Inferior parietal cortex (tissue), 1 donor: ENCODE measurements around the gene ABT1.
"Not testable (repeated sequence)": the region's sequence is repeated elsewhere in the genome, so short reads cannot be mapped to it uniquely, and the experiment has no call there.

Source experiments
- DNase-seq: peaks from one replicate; pipeline ENCODE4 v3.0.0-alpha.2; 2016; ENCODE audit errors: extremely low spot score

ABT1 gene

GRCh38 chr6:26596579-26597388 lies at the start of gene ABT1:
ABT1 (plus strand) TSS chr6:26596953; CDS start chr6:26596983, 30 bp downstream.
- DNase-seq, result peak; percentile 97

GRCh38 chr6:26547363-26547762 lies 49.4 kb upstream of the ABT1 start:
- not testable (repeated sequence) for DNase-seq

GRCh38 chr6:26550250-26550993 lies 46.3 kb upstream of the ABT1 start:
- no peak for DNase-seq

- no peak for DNase-seq
Observed at GRCh38 chr6:26552205-26552604, 44.5 kb upstream of the ABT1 start.

GRCh38 chr6:26552640-26553188 lies 44.0 kb upstream of the ABT1 start:
- no peak for DNase-seq

GRCh38 chr6:26553264-26553634 lies 43.5 kb upstream of the ABT1 start:
- DNase-seq, result peak; percentile 91

GRCh38 chr6:26553635-26554446 lies 42.9 kb upstream of the ABT1 start:
- DNase-seq, result peak; percentile 92

- DNase-seq, result no peak
Observed at GRCh38 chr6:26554447-26554696, 42.4 kb upstream of the ABT1 start.

GRCh38 chr6:26554697-26555504 lies 41.9 kb upstream of the ABT1 start:
- DNase-seq, result peak; percentile 74

- DNase-seq, result no peak
Observed at GRCh38 chr6:26555505-26556262, 41.1 kb upstream of the ABT1 start.

- DNase-seq, result peak; percentile 73
Observed at GRCh38 chr6:26556263-26557070, 40.3 kb upstream of the ABT1 start.

- no peak for DNase-seq
Observed at GRCh38 chr6:26561533-26562466, 35.0 kb upstream of the ABT1 start.

- DNase-seq, result no peak
Observed at GRCh38 chr6:26563488-26563887, 33.3 kb upstream of the ABT1 start.

- peak; percentile 99 for DNase-seq
Observed at GRCh38 chr6:26568601-26569432, 27.9 kb upstream of the ABT1 start.

- DNase-seq, result no peak
Observed at GRCh38 chr6:26569433-26569764, 27.4 kb upstream of the ABT1 start.

- DNase-seq, result no peak
Observed at GRCh38 chr6:26570027-26570809, 26.5 kb upstream of the ABT1 start.
